Measurements from ENCODE around the gene PPP1R2.

- TF ChIP-seq, protein P1, sequence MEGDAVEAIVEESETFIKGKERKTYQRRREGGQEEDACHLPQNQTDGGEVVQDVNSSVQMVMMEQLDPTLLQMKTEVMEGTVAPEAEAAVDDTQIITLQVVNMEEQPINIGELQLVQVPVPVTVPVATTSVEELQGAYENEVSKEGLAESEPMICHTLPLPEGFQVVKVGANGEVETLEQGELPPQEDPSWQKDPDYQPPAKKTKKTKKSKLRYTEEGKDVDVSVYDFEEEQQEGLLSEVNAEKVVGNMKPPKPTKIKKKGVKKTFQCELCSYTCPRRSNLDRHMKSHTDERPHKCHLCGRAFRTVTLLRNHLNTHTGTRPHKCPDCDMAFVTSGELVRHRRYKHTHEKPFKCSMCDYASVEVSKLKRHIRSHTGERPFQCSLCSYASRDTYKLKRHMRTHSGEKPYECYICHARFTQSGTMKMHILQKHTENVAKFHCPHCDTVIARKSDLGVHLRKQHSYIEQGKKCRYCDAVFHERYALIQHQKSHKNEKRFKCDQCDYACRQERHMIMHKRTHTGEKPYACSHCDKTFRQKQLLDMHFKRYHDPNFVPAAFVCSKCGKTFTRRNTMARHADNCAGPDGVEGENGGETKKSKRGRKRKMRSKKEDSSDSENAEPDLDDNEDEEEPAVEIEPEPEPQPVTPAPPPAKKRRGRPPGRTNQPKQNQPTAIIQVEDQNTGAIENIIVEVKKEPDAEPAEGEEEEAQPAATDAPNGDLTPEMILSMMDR (IDR thresholded peaks at IDR 0.05; ENCODE audit: insufficient read depth, low read length): no peak
- no peak for TF ChIP-seq POLR2AphosphoS5 (IDR thresholded peaks at IDR 0.05; ENCODE audit: low read depth)
- no peak for TF ChIP-seq GABPA (IDR thresholded peaks at IDR 0.05; ENCODE audit: low read depth)
- TF ChIP-seq REST (IDR thresholded peaks at IDR 0.05; ENCODE audit: insufficient replicate concordance, low read depth): no peak
These were observed 23.7 kb upstream of the PPP1R2 start for GRCh38 chr3:195566797-195567196.

Data from HL-60 (cell line).